HEK293 (cell line): ENCODE data around the gene CTSE.
A peak's percentile ranks its signal among the peaks of the same experiment; 100 is the strongest.

Source experiments
- MYNN ChIP-seq: fragments of 450-650 bp; formaldehyde crosslinking; IDR thresholded peaks from 2 replicates; pipeline ENCODE4 v1.5.1; 2016; ENCODE audit warnings: missing biosample characterization, missing genetic modification characterization, borderline replicate concordance
- MZF1 ChIP-seq: fragments of 450-650 bp; formaldehyde crosslinking; IDR thresholded peaks from 2 replicates; pipeline ENCODE4 v1.5.1; 2017; ENCODE audit warnings: missing biosample characterization, missing genetic modification characterization, borderline replicate concordance
- OVOL3 ChIP-seq: fragments of 450-650 bp; formaldehyde crosslinking; IDR thresholded peaks from 2 replicates; pipeline ENCODE4 v1.5.1; 2016; ENCODE audit warnings: missing biosample characterization, missing genetic modification characterization
- PRDM1 ChIP-seq: fragments of 450-650 bp; formaldehyde crosslinking; IDR thresholded peaks from 2 replicates; pipeline ENCODE4; 2016; ENCODE audit warnings: missing biosample characterization, missing genetic modification characterization
- PRDM6 ChIP-seq: fragments of 450-650 bp; formaldehyde crosslinking; IDR thresholded peaks from 2 replicates; pipeline ENCODE4 v1.5.1; 2017; ENCODE audit warnings: missing biosample characterization, missing genetic modification characterization
- SCRT2 ChIP-seq: fragments of 450-650 bp; formaldehyde crosslinking; IDR thresholded peaks from 2 replicates; pipeline ENCODE4 v1.5.1; 2016; ENCODE audit warnings: missing biosample characterization, missing genetic modification characterization
- SETDB1 ChIP-seq: IDR thresholded peaks from one replicate; pipeline ENCODE4 v1.6.1; 2017; ENCODE audit warnings: mild to moderate bottlenecking, low read length, moderate library complexity, mixed read lengths; ENCODE audit not compliant: insufficient read length
- SP2 ChIP-seq: fragments of 450-650 bp; formaldehyde crosslinking; IDR thresholded peaks from 2 replicates; pipeline ENCODE4 v1.5.1; 2016; ENCODE audit warnings: missing biosample characterization, missing genetic modification characterization
- SP3 ChIP-seq: fragments of 450-650 bp; formaldehyde crosslinking; IDR thresholded peaks from 2 replicates; pipeline ENCODE4 v1.5.1; 2016; ENCODE audit warnings: missing biosample characterization, missing genetic modification characterization
- ZBTB10 ChIP-seq: fragments of 450-650 bp; formaldehyde crosslinking; IDR thresholded peaks from 2 replicates; pipeline ENCODE4 v1.5.1; 2016; ENCODE audit warnings: missing biosample characterization, missing genetic modification characterization
- ZBTB11 ChIP-seq: fragments of 450-650 bp; formaldehyde crosslinking; conservative IDR thresholded peaks from 2 replicates; pipeline ENCODE4 v1.5.1; 2016; ENCODE audit warnings: low read depth, missing biosample characterization, missing genetic modification characterization
- ZBTB26 ChIP-seq: fragments of 450-650 bp; formaldehyde crosslinking; optimal IDR thresholded peaks from 2 replicates; pipeline ENCODE3; 2016; ENCODE audit warnings: missing biosample characterization, mild to moderate bottlenecking, missing genetic modification characterization
- ZFHX2 ChIP-seq: fragments of 450-650 bp; formaldehyde crosslinking; conservative IDR thresholded peaks from 2 replicates; pipeline ENCODE4 v1.5.1; 2016; ENCODE audit warnings: missing biosample characterization, missing genetic modification characterization
- ZFP69B ChIP-seq: fragments of 450-650 bp; formaldehyde crosslinking; IDR thresholded peaks from 2 replicates; pipeline ENCODE4 v1.5.1; 2016; ENCODE audit warnings: missing biosample characterization, missing genetic modification characterization
- ZIC2 ChIP-seq: fragments of 450-650 bp; formaldehyde crosslinking; IDR thresholded peaks from 2 replicates; pipeline ENCODE4 v1.5.1; 2016; ENCODE audit warnings: missing biosample characterization, missing genetic modification characterization
- ZNF175 ChIP-seq: fragments of 450-650 bp; formaldehyde crosslinking; IDR thresholded peaks from 2 replicates; pipeline ENCODE4 v1.5.1; 2016; ENCODE audit warnings: missing biosample characterization, missing genetic modification characterization
- ZNF19 ChIP-seq: fragments of 450-650 bp; formaldehyde crosslinking; IDR thresholded peaks from 2 replicates; pipeline ENCODE4; 2016; ENCODE audit warnings: missing biosample characterization, missing genetic modification characterization, low read depth
- ZNF2 ChIP-seq: fragments of 450-650 bp; formaldehyde crosslinking; IDR thresholded peaks from 2 replicates; pipeline ENCODE4 v1.5.1; 2016; ENCODE audit warnings: missing biosample characterization, missing genetic modification characterization
- ZNF26 ChIP-seq: fragments of 450-650 bp; formaldehyde crosslinking; IDR thresholded peaks from 2 replicates; pipeline ENCODE4 v1.5.1; 2016; ENCODE audit warnings: missing biosample characterization, missing genetic modification characterization
- ZNF280C ChIP-seq: fragments of 450-650 bp; formaldehyde crosslinking; IDR thresholded peaks from 2 replicates; pipeline ENCODE4 v1.5.1; 2016; ENCODE audit warnings: missing biosample characterization, missing genetic modification characterization
- ZNF404 ChIP-seq: fragments of 450-650 bp; formaldehyde crosslinking; IDR thresholded peaks from 2 replicates; pipeline ENCODE4 v1.5.1; 2017; ENCODE audit warnings: missing biosample characterization, missing genetic modification characterization
- ZNF433 ChIP-seq: fragments of 450-650 bp; formaldehyde crosslinking; IDR thresholded peaks from 2 replicates; pipeline ENCODE4 v1.5.1; 2016; ENCODE audit warnings: missing biosample characterization, missing genetic modification characterization, low read depth
- ZNF48 ChIP-seq: fragments of 450-650 bp; formaldehyde crosslinking; IDR thresholded peaks from 2 replicates; pipeline ENCODE4 v1.5.1; 2016; ENCODE audit warnings: missing biosample characterization, missing genetic modification characterization
- ZNF623 ChIP-seq: fragments of 450-650 bp; formaldehyde crosslinking; IDR thresholded peaks from 2 replicates; pipeline ENCODE4 v1.5.1; 2016; ENCODE audit warnings: missing biosample characterization, missing genetic modification characterization
- ZNF624 ChIP-seq: fragments of 450-650 bp; formaldehyde crosslinking; IDR thresholded peaks from 2 replicates; pipeline ENCODE4 v1.5.1; 2017; ENCODE audit warnings: missing biosample characterization, missing genetic modification characterization
- ZNF785 ChIP-seq: fragments of 450-650 bp; formaldehyde crosslinking; IDR thresholded peaks from 2 replicates; pipeline ENCODE4 v1.5.1; 2016; ENCODE audit warnings: missing biosample characterization, missing genetic modification characterization
- ZSCAN16 ChIP-seq: fragments of 450-650 bp; formaldehyde crosslinking; IDR thresholded peaks from 2 replicates; pipeline ENCODE4 v1.5.1; 2016; ENCODE audit warnings: missing biosample characterization, missing genetic modification characterization

CTSE gene

GRCh38 chr1:206003854-206004800, 19.6 kb downstream of the CTSE start (continued):
- TF ChIP-seq ZBTB10 (peak; percentile 12; the same call in 1 of the 2 replicates), PRDM6 (tag by site-specific recombination) (no peak), PRDM1 (no peak), ZNF175 (tag by site-specific recombination) (no peak), ZNF2 (tag by site-specific recombination) (peak; percentile 27; the same call in 1 of the 2 replicates), SP3 (no peak), ZNF433 (tag by site-specific recombination) (no peak), ZNF623 (tag by site-specific recombination) (no peak; the same call in 1 of the 2 replicates), ZNF785 (tag by site-specific recombination) (no peak; the same call in 1 of the 2 replicates), ZNF19 (tag by site-specific recombination) (no peak), OVOL3 (no peak), SCRT2 (tag by site-specific recombination) (no peak), MZF1 (tag by site-specific recombination) (no peak), MYNN (tag by site-specific recombination) (no peak), SETDB1 (no peak), ZNF26 (tag by site-specific recombination) (no peak), ZIC2 (no peak), ZNF48 (tag by site-specific recombination) (no peak), ZBTB11 (tag by site-specific recombination) (no peak), SP2 (tag by site-specific recombination) (no peak), ZFP69B (tag by site-specific recombination) (no peak; the same call in none of the 2 replicates), ZNF280C (no peak), ZBTB26 (tag by site-specific recombination) (no peak), ZNF404 (tag by site-specific recombination) (no peak), ZFHX2 (tag by site-specific recombination) (peak; percentile 87), ZNF624 (tag by site-specific recombination) (no peak), ZSCAN16 (no peak)
